Measurements from ENCODE around the gene C1orf167.

DNA sequence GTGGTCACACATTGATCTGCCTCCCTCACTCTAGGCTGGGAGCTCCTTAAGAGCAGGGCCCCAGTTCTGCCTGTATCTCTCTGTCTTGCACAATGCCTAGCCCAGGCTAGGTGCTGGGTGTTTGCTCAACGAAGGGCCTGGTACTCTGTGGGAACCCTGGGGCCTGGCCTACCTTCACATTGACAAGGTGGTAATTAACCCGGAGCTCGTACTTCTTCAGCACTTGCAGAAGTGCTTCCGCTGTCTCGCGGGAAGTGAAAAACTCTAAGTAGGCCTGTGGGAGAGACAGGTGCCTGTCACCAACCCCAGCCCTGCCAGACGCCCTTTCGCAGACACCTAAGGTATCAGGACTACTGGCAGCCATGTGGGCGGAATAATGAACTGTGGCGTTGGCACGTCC is 30.1 kb downstream of the C1orf167 start:
- TF ChIP-seq, protein P1, sequence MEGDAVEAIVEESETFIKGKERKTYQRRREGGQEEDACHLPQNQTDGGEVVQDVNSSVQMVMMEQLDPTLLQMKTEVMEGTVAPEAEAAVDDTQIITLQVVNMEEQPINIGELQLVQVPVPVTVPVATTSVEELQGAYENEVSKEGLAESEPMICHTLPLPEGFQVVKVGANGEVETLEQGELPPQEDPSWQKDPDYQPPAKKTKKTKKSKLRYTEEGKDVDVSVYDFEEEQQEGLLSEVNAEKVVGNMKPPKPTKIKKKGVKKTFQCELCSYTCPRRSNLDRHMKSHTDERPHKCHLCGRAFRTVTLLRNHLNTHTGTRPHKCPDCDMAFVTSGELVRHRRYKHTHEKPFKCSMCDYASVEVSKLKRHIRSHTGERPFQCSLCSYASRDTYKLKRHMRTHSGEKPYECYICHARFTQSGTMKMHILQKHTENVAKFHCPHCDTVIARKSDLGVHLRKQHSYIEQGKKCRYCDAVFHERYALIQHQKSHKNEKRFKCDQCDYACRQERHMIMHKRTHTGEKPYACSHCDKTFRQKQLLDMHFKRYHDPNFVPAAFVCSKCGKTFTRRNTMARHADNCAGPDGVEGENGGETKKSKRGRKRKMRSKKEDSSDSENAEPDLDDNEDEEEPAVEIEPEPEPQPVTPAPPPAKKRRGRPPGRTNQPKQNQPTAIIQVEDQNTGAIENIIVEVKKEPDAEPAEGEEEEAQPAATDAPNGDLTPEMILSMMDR (IDR thresholded peaks at IDR 0.05): no peak
- TF ChIP-seq POLR2A (IDR thresholded peaks at IDR 0.05): no peak

All from breast epithelium (tissue), 3 donors.